Activated CD8-positive, alpha-beta memory T cell treated with anti-CD3 and anti-CD28 coated beads, Interleukin-2, amount 10 ng/mL, durations not matched to agents 7 days and 5 days (primary cell): ENCODE measurements around the gene KLF12. TPM values are rescaled to one million over a fixed set of nuclear protein-coding genes. Genes with fewer than 3 reads are reported as not detected.
A peak's percentile ranks its signal among the peaks of the same experiment; 100 is the strongest.

Experiments used
- ATAC-seq: fragments of 150-1000 bp; cut with Tn5 transposase; one replicate; pipeline ENCODE4 v1.10.0; 2021; ENCODE audit warnings: moderate library complexity
- CTCF ChIA-PET: fragments of 350-600 bp; sonication (Branson Sonifier 250); formaldehyde crosslinking; loops from one replicate; lab custom pipeline; 2021; ENCODE audit warnings: antibody characterized with exemption; lab: Charles Lee
- DNase-seq: peaks from one replicate; pipeline ENCODE4 v3.0.0-alpha.2; 2020
- H3K27ac Mint-ChIP-seq: one replicate; pipeline ENCODE4 v1.8.0; 2021; ENCODE audit warnings: mild to moderate bottlenecking, mixed read lengths
- H3K27me3 Mint-ChIP-seq: one replicate; pipeline ENCODE4 v1.8.0; 2021; ENCODE audit warnings: mixed read lengths
- H3K36me3 Mint-ChIP-seq: one replicate; pipeline ENCODE4 v1.8.0; 2021; ENCODE audit warnings: mild to moderate bottlenecking, mixed read lengths
- H3K4me1 Mint-ChIP-seq: one replicate; pipeline ENCODE4 v1.8.0; 2021; ENCODE audit warnings: mixed read lengths
- H3K4me3 Mint-ChIP-seq: one replicate; pipeline ENCODE4 v1.8.0; 2021; ENCODE audit warnings: mild to moderate bottlenecking, moderate library complexity, mixed read lengths
- H3K9me3 Mint-ChIP-seq: one replicate; pipeline ENCODE4 v1.8.0; 2022; ENCODE audit warnings: low read depth, mixed read lengths
- total RNA-seq, 2 experiments: library from RNA; stranded (reverse); gene quantifications; one replicate each; pipeline ENCODE4 v1.2.3, GENCODE V29; 2021

KLF12 gene
- total RNA-seq: 10 to 100 TPM; 15.6 to 28.1 TPM

GRCh38 chr13:74134221-74134776 lies at the start of gene KLF12:
KLF12 (minus strand) TSS chr13:74134404.
- CTCF ChIA-PET: interaction anchor here (1.1 to 1.9 kb wide), 3 partner anchors 72 to 153 kb away, joined by 3 to 12 read pairs (median 5); no protein-coding TSS in a partner anchor
- no peaks in the 10 kb centered on the region for H3K27me3 Mint-ChIP-seq
- ATAC-seq (peak; percentile 74), DNase-seq (peak; percentile 98)
- peaks cover 24% of the 10 kb centered on the region for H3K4me1 Mint-ChIP-seq
- H3K9me3 Mint-ChIP-seq: no peaks in the 10 kb centered on the region
- H3K4me3 Mint-ChIP-seq: no peak within 1 kb of the TSS
- peak within 1 kb of the TSS; percentile 99 for H3K27ac Mint-ChIP-seq
- H3K36me3 Mint-ChIP-seq: peaks cover 2% of the 10 kb centered on the region

- Mint-ChIP-seq H3K4me3 (no peak overlapping the region), H3K36me3 (no peaks in the 10 kb centered on the region), H3K27ac (no peak overlapping the region), H3K9me3 (no peaks in the 10 kb centered on the region), H3K4me1 (no peaks in the 10 kb centered on the region), H3K27me3 (no peaks in the 10 kb centered on the region)
- CTCF ChIA-PET: no interaction called here
- ATAC-seq: no peak
- DNase-seq: no peak
Measured at GRCh38 chr13:74182491-74182890, 48.3 kb upstream of the KLF12 start.

- H3K27ac Mint-ChIP-seq: no peak overlapping the region
- no peak for DNase-seq
Measured at GRCh38 chr13:74174810-74175209, 40.6 kb upstream of the KLF12 start.

GRCh38 chr13:74173822-74174221 lies 39.6 kb upstream of the KLF12 start:
- H3K9me3 Mint-ChIP-seq: no peaks in the 10 kb centered on the region
- no peak overlapping the region for H3K27ac Mint-ChIP-seq
- H3K36me3 Mint-ChIP-seq: no peaks in the 10 kb centered on the region
- no peak overlapping the region for H3K4me3 Mint-ChIP-seq
- no peak for ATAC-seq
- no peak for DNase-seq
- peaks cover 2% of the 10 kb centered on the region for H3K27me3 Mint-ChIP-seq
- CTCF ChIA-PET: no interaction called here
- peaks cover 6% of the 10 kb centered on the region for H3K4me1 Mint-ChIP-seq

More at GRCh38 chr13:74174810-74175209, 40.6 kb upstream of the KLF12 start:
- no peak overlapping the region for H3K4me3 Mint-ChIP-seq
- H3K36me3 Mint-ChIP-seq: no peaks in the 10 kb centered on the region
- peaks cover 2% of the 10 kb centered on the region for H3K27me3 Mint-ChIP-seq
- H3K9me3 Mint-ChIP-seq: no peaks in the 10 kb centered on the region
- CTCF ChIA-PET: no interaction called here
- no peak for ATAC-seq
- peaks cover 6% of the 10 kb centered on the region for H3K4me1 Mint-ChIP-seq

- no peak overlapping the region for H3K27ac Mint-ChIP-seq
- H3K4me1 Mint-ChIP-seq: peaks cover 6% of the 10 kb centered on the region
- CTCF ChIA-PET: interaction anchor here (1.8 kb wide), 1 partner anchor 18 kb away, joined by 6 read pairs; no protein-coding TSS in a partner anchor
- H3K9me3 Mint-ChIP-seq: no peaks in the 10 kb centered on the region
- peaks cover 2% of the 10 kb centered on the region for H3K27me3 Mint-ChIP-seq
- DNase-seq (no peak), ATAC-seq (no peak)
- H3K4me3 Mint-ChIP-seq: no peak overlapping the region
- H3K36me3 Mint-ChIP-seq: no peaks in the 10 kb centered on the region
Measured at GRCh38 chr13:74171641-74172040, 37.4 kb upstream of the KLF12 start.

- no peak for DNase-seq
- Mint-ChIP-seq H3K36me3 (no peaks in the 10 kb centered on the region), H3K9me3 (no peaks in the 10 kb centered on the region), H3K4me1 (peaks cover 2% of the 10 kb centered on the region), H3K4me3 (no peak overlapping the region), H3K27ac (no peak overlapping the region), H3K27me3 (no peaks in the 10 kb centered on the region)
- CTCF ChIA-PET: interaction anchor here (1.6 kb wide), 1 partner anchor 117 kb away, joined by 3 read pairs; no protein-coding TSS in a partner anchor
- ATAC-seq: no peak
Measured at GRCh38 chr13:74169676-74170075, 35.5 kb upstream of the KLF12 start.

- CTCF ChIA-PET: no interaction called here
- Mint-ChIP-seq H3K27ac (no peak overlapping the region), H3K36me3 (no peaks in the 10 kb centered on the region), H3K4me3 (no peak overlapping the region), H3K4me1 (no peaks in the 10 kb centered on the region), H3K9me3 (no peaks in the 10 kb centered on the region), H3K27me3 (no peaks in the 10 kb centered on the region)
- ATAC-seq (no peak), DNase-seq (no peak)
Measured at GRCh38 chr13:74168263-74168675, 34.1 kb upstream of the KLF12 start.

- Mint-ChIP-seq H3K27ac (no peak overlapping the region), H3K9me3 (no peaks in the 10 kb centered on the region)
Measured at GRCh38 chr13:74166261-74167004, 32.2 kb upstream of the KLF12 start.

GRCh38 chr13:74162782-74163181 lies 28.6 kb upstream of the KLF12 start:
- H3K9me3 Mint-ChIP-seq: no peaks in the 10 kb centered on the region
- no peaks in the 10 kb centered on the region for H3K4me1 Mint-ChIP-seq
- H3K4me3 Mint-ChIP-seq: no peak overlapping the region
- DNase-seq (no peak), ATAC-seq (no peak)
- no peak overlapping the region for H3K27ac Mint-ChIP-seq
- CTCF ChIA-PET: no interaction called here
- no peaks in the 10 kb centered on the region for H3K36me3 Mint-ChIP-seq
- H3K27me3 Mint-ChIP-seq: no peaks in the 10 kb centered on the region

More at GRCh38 chr13:74166261-74167004, 32.2 kb upstream of the KLF12 start:
- no peak overlapping the region for H3K4me3 Mint-ChIP-seq
- H3K4me1 Mint-ChIP-seq: no peaks in the 10 kb centered on the region
- DNase-seq: no peak
- no peaks in the 10 kb centered on the region for H3K27me3 Mint-ChIP-seq
- H3K36me3 Mint-ChIP-seq: no peaks in the 10 kb centered on the region
- CTCF ChIA-PET: no interaction called here
- ATAC-seq: no peak

- ATAC-seq (no peak), DNase-seq (no peak)
- Mint-ChIP-seq H3K36me3 (no peaks in the 10 kb centered on the region), H3K4me1 (no peaks in the 10 kb centered on the region), H3K9me3 (no peaks in the 10 kb centered on the region), H3K27ac (no peak overlapping the region), H3K4me3 (no peak overlapping the region), H3K27me3 (no peaks in the 10 kb centered on the region)
- CTCF ChIA-PET: no interaction called here
Measured at GRCh38 chr13:74162135-74162534, 27.9 kb upstream of the KLF12 start.

- DNase-seq: no peak
- CTCF ChIA-PET: no interaction called here
- no peak overlapping the region for H3K4me3 Mint-ChIP-seq
- H3K4me1 Mint-ChIP-seq: no peaks in the 10 kb centered on the region
- H3K36me3 Mint-ChIP-seq: no peaks in the 10 kb centered on the region
- H3K27me3 Mint-ChIP-seq: no peaks in the 10 kb centered on the region
- H3K9me3 Mint-ChIP-seq: no peaks in the 10 kb centered on the region
- no peak for ATAC-seq
- no peak overlapping the region for H3K27ac Mint-ChIP-seq
Measured at GRCh38 chr13:74158571-74159352, 24.6 kb upstream of the KLF12 start.

GRCh38 chr13:74158028-74158427 lies 23.8 kb upstream of the KLF12 start:
- Mint-ChIP-seq H3K4me1 (peaks cover 6% of the 10 kb centered on the region), H3K4me3 (no peak overlapping the region), H3K27me3 (no peaks in the 10 kb centered on the region), H3K36me3 (no peaks in the 10 kb centered on the region), H3K9me3 (no peaks in the 10 kb centered on the region), H3K27ac (no peak overlapping the region)
- CTCF ChIA-PET: no interaction called here
- no peak for ATAC-seq
- DNase-seq: no peak

- DNase-seq (no peak), ATAC-seq (no peak)
- peaks cover 6% of the 10 kb centered on the region for H3K4me1 Mint-ChIP-seq
- H3K36me3 Mint-ChIP-seq: no peaks in the 10 kb centered on the region
- H3K27ac Mint-ChIP-seq: no peak overlapping the region
- H3K4me3 Mint-ChIP-seq: no peak overlapping the region
- CTCF ChIA-PET: no interaction called here
- no peaks in the 10 kb centered on the region for H3K9me3 Mint-ChIP-seq
- H3K27me3 Mint-ChIP-seq: no peaks in the 10 kb centered on the region
Measured at GRCh38 chr13:74154981-74155380, 20.8 kb upstream of the KLF12 start.
